Measurements from ENCODE around the gene ADAMTS13. TPM values are rescaled to one million over a fixed set of nuclear protein-coding genes. Genes with fewer than 3 reads are reported as not detected.

ADAMTS13 gene
- total and polyA plus RNA-seq, 2 donors (not counting 3 experiments of a cell fraction or from before 2014, with no cell fraction given): 1.5 to 2.5 TPM

GRCh38 chr9:133454943-133455673 is 32.9 kb downstream of the ADAMTS13 start:
- ChIA-PET CTCF (no interaction called here), POLR2A (no interaction called here)
- no peak for DNase-seq (ENCODE audit: low read depth, low spot score)
- Histone ChIP-seq H2AFZ (ENCODE audit: low read depth, low read length) (no peak overlapping the region), H4K20me1 (replicated peaks; ENCODE audit: control insufficient read depth, extremely low read depth, insufficient read depth, low read length) (no peaks in the 10 kb centered on the region), H3K4me3 (replicated peaks in 1 of 3; ENCODE audit: insufficient read depth in 1 of 3, low read depth in 1 of 3, low read length in 3 of 3) (no peak overlapping the region), H3K9me3 (replicated peaks; ENCODE audit: control insufficient read depth, insufficient read depth, low read length) (no peaks in the 10 kb centered on the region), H3K4me2 (ENCODE audit: insufficient read depth, low read length) (no peak overlapping the region), H3K9me1 (replicated peaks; ENCODE audit: control insufficient read depth, extremely low read depth, insufficient read depth, low read length) (no peaks in the 10 kb centered on the region), H3K27ac (ENCODE audit: insufficient read depth, low read depth, low read length) (no peak overlapping the region), H3K79me2 (ENCODE audit: control insufficient read depth, insufficient read depth, low read length) (no peaks in the 10 kb centered on the region), H3K4me1 (ENCODE audit: control insufficient read depth, extremely low read depth, insufficient read depth, low read length) (peaks cover 4% of the 10 kb centered on the region), H3K36me3 (ENCODE audit: control insufficient read depth in 2 of 2, extremely low read depth in 1 of 2, insufficient read depth in 2 of 2, low read length in 2 of 2) (no peaks in the 10 kb centered on the region), H3K27me3 (ENCODE audit: control insufficient read depth in 2 of 2, insufficient read depth in 2 of 2, low read length in 2 of 2) (no peaks in the 10 kb centered on the region), H3K9ac (replicated peaks; ENCODE audit: extremely low read depth, insufficient read depth, low read length) (no peak overlapping the region)
- TF ChIP-seq MAX (IDR thresholded peaks at IDR 0.05; ENCODE audit: insufficient read depth, insufficient read length): no peak
- TF ChIP-seq CTCF (IDR thresholded peaks at IDR 0.05; ENCODE audit: extremely low read depth in 1 of 2, insufficient read depth in 1 of 2, low read depth in 1 of 2, low read length in 2 of 2): no peak
- no peak for TF ChIP-seq POLR2AphosphoS5 (IDR thresholded peaks at IDR 0.05; ENCODE audit: insufficient read depth, low read depth, low read length)
- TF ChIP-seq JUN (IDR thresholded peaks at IDR 0.05; ENCODE audit: borderline replicate concordance, insufficient read depth, insufficient read length, low read depth): no peak
- no peak for TF ChIP-seq FOS (IDR thresholded peaks at IDR 0.05; ENCODE audit: borderline replicate concordance, insufficient read depth, low read length)
- no peak for TF ChIP-seq EZH2 (IDR thresholded peaks at IDR 0.05; ENCODE audit: borderline replicate concordance, low read depth, low read length, severe bottlenecking)
- TF ChIP-seq POLR2A (IDR thresholded peaks at IDR 0.05; ENCODE audit: low read depth, low read length): no peak
- no peak for TF ChIP-seq GATA2 (IDR thresholded peaks at IDR 0.05; ENCODE audit: insufficient read depth, insufficient read length, low read depth, low read length)
- TF ChIP-seq MYC (IDR thresholded peaks at IDR 0.05; ENCODE audit: low read depth, low read length): no peak
- no TSS peak for BruUV-seq (replicated peaks)
- intact Hi-C loops (cut with micrococcal nuclease): no loop called here
- FAIRE-seq: no peak
- dilution Hi-C loops (cut with MboI; ENCODE audit: extremely low pct_ligation_motif_present, low sequenced_read_pairs): no loop called here

All from endothelial cell of umbilical vein (primary cell).